HFF-Myc (cell line): ENCODE measurements around the gene DNAH17.
"Not testable (repeated sequence)": the region's sequence is repeated elsewhere in the genome, so short reads cannot be mapped to it uniquely, and the experiment has no call there.

Experiments
- DNase-seq: peaks from one replicate; pipeline ENCODE4 v3.0.0-alpha.2; 2011; ENCODE audit warnings: low read depth; ENCODE audit errors: extremely low read depth
- H3K4me3 ChIP-seq: replicated peaks from 2 replicates; pipeline ENCODE4 v1.5.1; 2011; ENCODE audit warnings: low read depth, mild to moderate bottlenecking, control low read depth, low read length
- TF ChIP-seq, protein P1 (sequence below): IDR thresholded peaks from 2 replicates; pipeline ENCODE4 v1.5.1; 2012; ENCODE audit warnings: mild to moderate bottlenecking, low read depth, low read length, control low read depth; ENCODE audit errors: missing control alignments

DNAH17 gene

DNA sequence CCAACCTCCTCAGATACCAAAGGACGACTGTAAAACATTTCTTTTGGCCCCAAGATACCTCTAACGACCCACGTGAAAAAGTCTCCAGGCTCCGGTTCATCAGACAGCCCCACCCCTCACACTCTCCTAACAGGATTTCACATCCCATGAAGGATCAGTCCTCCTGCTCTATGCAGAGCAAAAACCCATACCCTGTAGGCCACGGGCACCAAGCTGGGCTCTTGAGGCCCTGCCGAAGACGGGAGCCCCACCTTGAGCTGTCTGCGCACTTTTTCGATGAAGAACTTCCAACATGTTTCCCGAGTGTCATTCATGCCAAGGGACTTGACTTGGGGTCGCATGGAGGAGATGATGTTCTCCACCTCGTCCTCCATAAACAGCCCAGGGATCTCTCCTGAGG, 108.8 kb downstream of the DNAH17 start:
- DNase-seq = no peak
- TF ChIP-seq, protein P1, sequence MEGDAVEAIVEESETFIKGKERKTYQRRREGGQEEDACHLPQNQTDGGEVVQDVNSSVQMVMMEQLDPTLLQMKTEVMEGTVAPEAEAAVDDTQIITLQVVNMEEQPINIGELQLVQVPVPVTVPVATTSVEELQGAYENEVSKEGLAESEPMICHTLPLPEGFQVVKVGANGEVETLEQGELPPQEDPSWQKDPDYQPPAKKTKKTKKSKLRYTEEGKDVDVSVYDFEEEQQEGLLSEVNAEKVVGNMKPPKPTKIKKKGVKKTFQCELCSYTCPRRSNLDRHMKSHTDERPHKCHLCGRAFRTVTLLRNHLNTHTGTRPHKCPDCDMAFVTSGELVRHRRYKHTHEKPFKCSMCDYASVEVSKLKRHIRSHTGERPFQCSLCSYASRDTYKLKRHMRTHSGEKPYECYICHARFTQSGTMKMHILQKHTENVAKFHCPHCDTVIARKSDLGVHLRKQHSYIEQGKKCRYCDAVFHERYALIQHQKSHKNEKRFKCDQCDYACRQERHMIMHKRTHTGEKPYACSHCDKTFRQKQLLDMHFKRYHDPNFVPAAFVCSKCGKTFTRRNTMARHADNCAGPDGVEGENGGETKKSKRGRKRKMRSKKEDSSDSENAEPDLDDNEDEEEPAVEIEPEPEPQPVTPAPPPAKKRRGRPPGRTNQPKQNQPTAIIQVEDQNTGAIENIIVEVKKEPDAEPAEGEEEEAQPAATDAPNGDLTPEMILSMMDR = no peak
- no peak overlapping the region for H3K4me3 ChIP-seq

DNA sequence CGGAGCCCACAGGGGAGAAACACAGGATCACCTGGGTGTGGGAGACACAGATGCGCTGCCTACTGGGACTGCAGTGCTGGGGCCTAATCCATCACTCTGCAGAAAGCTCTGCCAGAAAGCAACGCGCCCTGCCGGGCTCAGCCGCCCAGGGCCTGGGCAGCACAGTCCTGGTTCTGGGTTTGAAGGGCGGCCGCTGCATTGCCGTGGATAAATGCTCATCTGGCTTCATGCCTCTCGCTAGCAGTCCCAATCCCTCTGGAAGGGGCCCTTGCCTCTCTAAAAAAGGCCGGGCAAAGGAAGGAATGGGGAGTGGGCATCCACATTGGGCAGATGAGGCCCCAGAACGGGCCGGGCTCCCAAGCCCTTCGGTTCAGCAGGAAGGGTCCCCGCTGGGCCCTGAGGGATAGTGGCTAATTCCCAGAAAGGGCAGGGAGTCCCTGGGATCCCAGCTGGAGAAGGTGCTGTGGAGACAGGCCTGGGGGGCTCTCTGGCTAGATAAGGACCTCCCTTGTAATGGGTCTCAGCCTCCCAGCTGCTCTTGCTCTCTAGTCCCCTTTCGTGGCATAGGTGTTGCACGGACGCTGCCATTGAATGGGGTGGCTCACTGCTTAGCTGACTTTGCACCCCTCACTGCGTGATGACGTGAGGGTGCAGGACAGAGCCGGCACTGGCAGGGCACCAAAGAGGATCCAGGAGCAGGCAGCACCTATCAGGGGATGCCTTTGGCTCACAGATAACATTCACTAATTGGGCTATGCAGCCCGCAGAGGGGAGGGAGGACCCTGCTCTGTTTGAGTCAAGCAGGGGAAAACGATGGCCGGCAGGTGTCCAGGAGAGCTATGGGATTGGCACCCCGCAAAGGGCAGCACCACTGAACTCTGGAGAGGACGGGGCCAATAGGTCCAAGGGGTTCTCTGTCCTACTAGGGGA, 110.1 kb downstream of the DNAH17 start:
- DNase-seq = no peak
- no peak overlapping the region for H3K4me3 ChIP-seq
- TF ChIP-seq, protein P1 = no peak

DNA sequence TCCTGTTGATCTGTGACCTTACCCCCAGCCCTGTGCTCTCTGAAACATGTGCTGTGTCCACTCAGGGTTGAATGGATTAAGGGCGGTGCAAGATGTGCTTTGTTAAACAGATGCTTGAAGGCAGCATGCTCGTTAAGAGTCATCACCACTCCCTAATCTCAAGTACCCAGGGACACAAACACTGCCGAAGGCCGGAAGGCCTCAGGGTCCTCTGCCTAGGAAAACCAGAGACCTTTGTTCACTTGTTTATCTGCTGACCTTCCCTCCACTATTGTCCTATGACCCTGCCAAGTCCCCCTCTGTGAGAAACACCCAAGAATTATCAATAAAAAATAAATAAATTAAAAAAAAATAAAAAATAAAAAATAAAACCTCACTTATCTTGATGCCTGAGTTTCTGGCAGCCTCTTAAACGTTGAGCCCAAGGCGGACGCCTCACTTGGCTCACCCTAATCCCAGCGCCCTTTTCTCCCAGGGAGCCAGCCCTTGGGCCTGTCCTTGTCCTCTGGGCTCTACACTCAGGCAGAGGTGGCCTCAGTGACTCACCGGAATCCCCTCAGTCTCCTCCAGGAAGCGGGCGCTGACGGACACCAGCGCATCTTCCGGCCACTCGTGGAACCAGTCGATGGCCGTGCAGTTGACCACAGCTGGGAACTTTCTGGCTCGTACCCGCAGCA, 110.9 kb downstream of the DNAH17 start:
- H3K4me3 ChIP-seq, DNase-seq: not testable (repeated sequence)

DNA sequence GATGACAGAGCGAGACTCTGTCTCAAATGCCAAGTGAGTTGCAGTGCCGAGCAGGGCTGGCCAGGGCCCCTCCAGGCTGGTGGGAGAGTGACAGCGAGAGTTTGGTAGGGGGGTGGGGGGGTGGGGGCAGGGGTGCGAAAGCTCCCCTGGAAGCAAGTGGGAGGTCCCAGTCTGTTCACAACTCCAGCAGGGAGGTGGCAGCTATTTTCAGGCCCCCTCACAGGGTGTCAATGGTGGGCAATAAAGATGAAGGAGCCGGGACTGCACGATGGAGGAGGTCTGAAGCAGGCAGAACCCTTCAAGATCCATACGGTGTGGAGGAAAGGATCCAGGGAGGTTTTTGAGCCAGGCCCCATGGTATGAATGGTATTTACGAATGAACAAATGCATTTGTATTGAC, 115.0 kb downstream of the DNAH17 start:
- H3K4me3 ChIP-seq = no peak overlapping the region
- no peak for DNase-seq
- TF ChIP-seq, protein P1 = no peak

DNA sequence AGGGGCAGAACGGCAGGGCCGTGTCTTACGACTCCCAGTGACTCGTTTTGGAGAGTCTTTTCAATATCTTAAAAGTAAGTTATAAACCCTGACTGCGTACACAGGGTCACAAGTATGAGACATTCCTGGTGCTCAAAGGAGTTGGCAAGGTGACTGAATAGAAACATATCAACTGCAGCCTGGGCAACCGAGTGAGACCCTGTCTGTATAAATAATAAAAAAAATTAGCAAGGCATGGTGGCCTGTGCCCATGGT, 115.5 kb downstream of the DNAH17 start:
- TF ChIP-seq, protein P1 = no peak
- DNase-seq = no peak

DNA sequence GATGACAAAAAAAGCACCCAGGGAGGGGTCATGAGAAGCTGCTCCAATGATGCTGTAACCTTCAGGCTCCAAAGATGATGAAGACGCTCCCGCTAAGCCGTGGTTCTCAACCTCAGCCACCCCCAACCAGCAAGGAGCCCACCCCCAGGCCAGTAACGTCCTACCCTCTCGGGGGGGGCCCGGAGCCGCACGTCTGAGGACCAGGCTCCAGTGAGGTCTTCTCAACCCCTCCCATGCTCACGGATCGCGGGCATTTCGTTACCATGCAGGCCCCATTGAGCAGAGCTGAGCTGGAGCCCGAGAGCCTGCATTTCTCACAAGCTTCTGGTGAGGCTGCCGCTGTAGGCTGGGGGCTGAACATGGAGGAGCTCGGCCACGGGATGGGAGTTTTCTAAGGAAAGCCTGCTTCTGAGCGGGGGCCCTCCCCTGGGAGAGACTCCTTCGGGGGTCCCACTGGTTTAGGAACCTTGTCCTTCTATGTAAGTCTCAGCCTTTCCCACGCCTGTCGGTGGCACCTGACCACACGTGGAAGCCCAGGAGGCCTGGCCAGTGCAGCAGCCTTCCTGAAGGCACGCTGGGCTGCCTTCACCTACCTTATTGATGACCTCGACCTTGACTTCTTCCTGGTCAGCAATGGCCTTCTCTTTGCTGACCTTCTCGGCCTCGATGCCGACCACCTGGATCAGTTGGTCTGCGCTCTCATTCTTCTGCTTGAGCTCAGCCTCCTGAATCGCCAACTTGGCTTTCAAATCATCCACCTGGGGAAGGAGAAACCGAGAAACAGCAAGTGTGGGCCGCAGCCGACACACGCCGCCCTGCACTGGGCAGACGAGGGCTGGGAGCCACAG, 116.0 kb downstream of the DNAH17 start:
- no peak for DNase-seq

More for the DNA sequence above, 115.5 kb downstream of the DNAH17 start:
- H3K4me3 ChIP-seq = no peak overlapping the region

More for the DNA sequence above, 116.0 kb downstream of the DNAH17 start:
- H3K4me3 ChIP-seq = no peak overlapping the region
- TF ChIP-seq, protein P1 = no peak
